Measurements from ENCODE around the gene ZNF180. TPM values are rescaled to one million over a fixed set of nuclear protein-coding genes. Genes with fewer than 3 reads are reported as not detected.

The ZNF180 gene
- total RNA-seq, 2 donors from 2014 or later: 3.4 to 4.9 TPM

Other genes with a start within 250 kb of the ZNF180 start
- gene ZNF233, start 240.6 kb downstream of the ZNF180 start, total RNA-seq: 1 to 10 TPM; 3.4 to 5.5 TPM
- 1 to 10 TPM; 3.3 to 4.3 TPM for gene ZNF235, start 195.5 kb downstream of the ZNF180 start, total RNA-seq
- gene ZNF112, start 143.8 kb downstream of the ZNF180 start, total RNA-seq: 1 to 10 TPM; 4.5 to 5.2 TPM
- gene ZNF285, start 98.9 kb downstream of the ZNF180 start, total RNA-seq: 1 to 10 TPM; 3.6 to 3.9 TPM
- gene ZNF229, start 52.0 kb downstream of the ZNF180 start, total RNA-seq: 1 to 10 TPM; 5.2 to 5.6 TPM
- gene CEACAM20, start 29.2 kb upstream of the ZNF180 start, total RNA-seq: not detected
- not detected for gene IGSF23, start 113.0 kb upstream of the ZNF180 start, total RNA-seq
- gene PVR, start 143.4 kb upstream of the ZNF180 start, total RNA-seq: 10 to 100 TPM; 27.5 to 64.7 TPM
- 1 to 10 TPM; 2.4 to 6.2 TPM for gene CEACAM19, start 171.0 kb upstream of the ZNF180 start, total RNA-seq
- gene CEACAM16, start 198.6 kb upstream of the ZNF180 start, total RNA-seq: not detected
- gene BCL3, start 248.2 kb upstream of the ZNF180 start, total RNA-seq: 10 to 100 TPM; 22.6 to 65.0 TPM

All from left cardiac atrium (tissue), 2 donors.